ENCODE measurements around the gene CCDC175. TPM values are rescaled to one million over a fixed set of nuclear protein-coding genes. Genes with fewer than 3 reads are reported as not detected.

The CCDC175 gene
- total RNA-seq, 1 experiment from 2014 or later, result not detected

DNA sequence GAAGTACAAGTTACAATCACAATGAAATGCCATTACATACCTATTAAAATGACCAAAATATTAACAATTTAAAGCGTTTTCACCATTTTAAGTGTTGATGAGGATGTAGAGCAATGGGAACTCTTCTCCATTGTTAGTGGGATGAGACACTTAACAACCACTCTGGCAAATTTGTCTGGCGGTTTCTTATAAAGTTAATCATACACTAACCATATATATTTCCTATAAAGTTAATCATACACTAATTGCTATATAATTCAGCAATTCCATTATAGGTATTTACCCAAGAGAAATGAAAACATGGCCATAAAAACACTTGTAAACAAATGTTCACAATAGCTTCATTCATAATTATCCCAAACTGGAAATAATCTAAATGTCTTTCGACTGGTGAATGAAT is 56.4 kb downstream of the CCDC175 start:
- H3K36me3 ChIP-seq (ENCODE audit: control insufficient read depth in 1 of 2, insufficient read depth in 2 of 2, low read length in 2 of 2), result no peaks in the 10 kb centered on the region
- no peak overlapping the region for H3K4me2 ChIP-seq (ENCODE audit: low read length)
- no peak overlapping the region for H3K4me3 ChIP-seq (replicated peaks in 1 of 2; ENCODE audit: low read depth in 1 of 2, low read length in 2 of 2)
- BruUV-seq (replicated peaks), result no TSS peak
- no peaks in the 10 kb centered on the region for H3K9me2 ChIP-seq (ENCODE audit: insufficient read depth)
- H3K79me2 ChIP-seq (ENCODE audit: insufficient read depth, low read length), result no peaks in the 10 kb centered on the region
- H3K27ac ChIP-seq (ENCODE audit: low read depth, low read length), result no peak overlapping the region
- ChIA-PET RAD21 (ENCODE audit: low non-redundant PET in 1 of 2, low total read pairs in 2 of 2, uncharacterized antibody in 2 of 2, unreplicated experiment in 2 of 2) (no interaction called here), POLR2A (no interaction called here), CTCF (no interaction called here)
- TF ChIP-seq, protein P1, sequence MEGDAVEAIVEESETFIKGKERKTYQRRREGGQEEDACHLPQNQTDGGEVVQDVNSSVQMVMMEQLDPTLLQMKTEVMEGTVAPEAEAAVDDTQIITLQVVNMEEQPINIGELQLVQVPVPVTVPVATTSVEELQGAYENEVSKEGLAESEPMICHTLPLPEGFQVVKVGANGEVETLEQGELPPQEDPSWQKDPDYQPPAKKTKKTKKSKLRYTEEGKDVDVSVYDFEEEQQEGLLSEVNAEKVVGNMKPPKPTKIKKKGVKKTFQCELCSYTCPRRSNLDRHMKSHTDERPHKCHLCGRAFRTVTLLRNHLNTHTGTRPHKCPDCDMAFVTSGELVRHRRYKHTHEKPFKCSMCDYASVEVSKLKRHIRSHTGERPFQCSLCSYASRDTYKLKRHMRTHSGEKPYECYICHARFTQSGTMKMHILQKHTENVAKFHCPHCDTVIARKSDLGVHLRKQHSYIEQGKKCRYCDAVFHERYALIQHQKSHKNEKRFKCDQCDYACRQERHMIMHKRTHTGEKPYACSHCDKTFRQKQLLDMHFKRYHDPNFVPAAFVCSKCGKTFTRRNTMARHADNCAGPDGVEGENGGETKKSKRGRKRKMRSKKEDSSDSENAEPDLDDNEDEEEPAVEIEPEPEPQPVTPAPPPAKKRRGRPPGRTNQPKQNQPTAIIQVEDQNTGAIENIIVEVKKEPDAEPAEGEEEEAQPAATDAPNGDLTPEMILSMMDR (IDR thresholded peaks at IDR 0.05 in 2 of 3, conservative IDR thresholded peaks at IDR 0.05 in 1 of 3; ENCODE audit: borderline replicate concordance in 1 of 3, insufficient read depth in 1 of 3, low read depth in 2 of 3, low read length in 2 of 3), result no peak
- TF ChIP-seq SIN3A (IDR thresholded peaks at IDR 0.05; ENCODE audit: low read depth) (no peak), POLR2AphosphoS5 (IDR thresholded peaks at IDR 0.05; ENCODE audit: low read depth, low read length) (no peak), ZFX (IDR thresholded peaks at IDR 0.05) (no peak), CEBPB (IDR thresholded peaks at IDR 0.05; ENCODE audit: low read depth) (no peak), EGR1 (IDR thresholded peaks at IDR 0.05; ENCODE audit: low read depth) (no peak)
- TF ChIP-seq, protein P2, sequence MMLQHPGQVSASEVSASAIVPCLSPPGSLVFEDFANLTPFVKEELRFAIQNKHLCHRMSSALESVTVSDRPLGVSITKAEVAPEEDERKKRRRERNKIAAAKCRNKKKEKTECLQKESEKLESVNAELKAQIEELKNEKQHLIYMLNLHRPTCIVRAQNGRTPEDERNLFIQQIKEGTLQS (IDR thresholded peaks at IDR 0.05), result no peak
- TF ChIP-seq, protein P3, sequence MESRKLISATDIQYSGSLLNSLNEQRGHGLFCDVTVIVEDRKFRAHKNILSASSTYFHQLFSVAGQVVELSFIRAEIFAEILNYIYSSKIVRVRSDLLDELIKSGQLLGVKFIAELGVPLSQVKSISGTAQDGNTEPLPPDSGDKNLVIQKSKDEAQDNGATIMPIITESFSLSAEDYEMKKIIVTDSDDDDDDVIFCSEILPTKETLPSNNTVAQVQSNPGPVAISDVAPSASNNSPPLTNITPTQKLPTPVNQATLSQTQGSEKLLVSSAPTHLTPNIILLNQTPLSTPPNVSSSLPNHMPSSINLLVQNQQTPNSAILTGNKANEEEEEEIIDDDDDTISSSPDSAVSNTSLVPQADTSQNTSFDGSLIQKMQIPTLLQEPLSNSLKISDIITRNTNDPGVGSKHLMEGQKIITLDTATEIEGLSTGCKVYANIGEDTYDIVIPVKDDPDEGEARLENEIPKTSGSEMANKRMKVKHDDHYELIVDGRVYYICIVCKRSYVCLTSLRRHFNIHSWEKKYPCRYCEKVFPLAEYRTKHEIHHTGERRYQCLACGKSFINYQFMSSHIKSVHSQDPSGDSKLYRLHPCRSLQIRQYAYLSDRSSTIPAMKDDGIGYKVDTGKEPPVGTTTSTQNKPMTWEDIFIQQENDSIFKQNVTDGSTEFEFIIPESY (IDR thresholded peaks at IDR 0.05; ENCODE audit: extremely low read depth, insufficient replicate concordance, low read length), result no peak
- TF ChIP-seq, protein P4, sequence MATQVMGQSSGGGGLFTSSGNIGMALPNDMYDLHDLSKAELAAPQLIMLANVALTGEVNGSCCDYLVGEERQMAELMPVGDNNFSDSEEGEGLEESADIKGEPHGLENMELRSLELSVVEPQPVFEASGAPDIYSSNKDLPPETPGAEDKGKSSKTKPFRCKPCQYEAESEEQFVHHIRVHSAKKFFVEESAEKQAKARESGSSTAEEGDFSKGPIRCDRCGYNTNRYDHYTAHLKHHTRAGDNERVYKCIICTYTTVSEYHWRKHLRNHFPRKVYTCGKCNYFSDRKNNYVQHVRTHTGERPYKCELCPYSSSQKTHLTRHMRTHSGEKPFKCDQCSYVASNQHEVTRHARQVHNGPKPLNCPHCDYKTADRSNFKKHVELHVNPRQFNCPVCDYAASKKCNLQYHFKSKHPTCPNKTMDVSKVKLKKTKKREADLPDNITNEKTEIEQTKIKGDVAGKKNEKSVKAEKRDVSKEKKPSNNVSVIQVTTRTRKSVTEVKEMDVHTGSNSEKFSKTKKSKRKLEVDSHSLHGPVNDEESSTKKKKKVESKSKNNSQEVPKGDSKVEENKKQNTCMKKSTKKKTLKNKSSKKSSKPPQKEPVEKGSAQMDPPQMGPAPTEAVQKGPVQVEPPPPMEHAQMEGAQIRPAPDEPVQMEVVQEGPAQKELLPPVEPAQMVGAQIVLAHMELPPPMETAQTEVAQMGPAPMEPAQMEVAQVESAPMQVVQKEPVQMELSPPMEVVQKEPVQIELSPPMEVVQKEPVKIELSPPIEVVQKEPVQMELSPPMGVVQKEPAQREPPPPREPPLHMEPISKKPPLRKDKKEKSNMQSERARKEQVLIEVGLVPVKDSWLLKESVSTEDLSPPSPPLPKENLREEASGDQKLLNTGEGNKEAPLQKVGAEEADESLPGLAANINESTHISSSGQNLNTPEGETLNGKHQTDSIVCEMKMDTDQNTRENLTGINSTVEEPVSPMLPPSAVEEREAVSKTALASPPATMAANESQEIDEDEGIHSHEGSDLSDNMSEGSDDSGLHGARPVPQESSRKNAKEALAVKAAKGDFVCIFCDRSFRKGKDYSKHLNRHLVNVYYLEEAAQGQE (IDR thresholded peaks at IDR 0.05; ENCODE audit: low read depth), result no peak
- no peaks in the 10 kb centered on the region for H3K9me3 ChIP-seq (ENCODE audit: control insufficient read depth in 1 of 2, insufficient read depth in 1 of 2, low read depth in 1 of 2, low read length in 2 of 2)
- intact Hi-C loops (cut with micrococcal nuclease), result no loop called here
- no peaks in the 10 kb centered on the region for H3K27me3 ChIP-seq (ENCODE audit: insufficient read depth, low read length)
- ATAC-seq (no peak), DNase-seq (ENCODE audit: low read depth, low spot score) (no peak)
- no peaks in the 10 kb centered on the region for H4K20me1 ChIP-seq (ENCODE audit: insufficient read depth)
- H3K9ac ChIP-seq (ENCODE audit: low read length), result no peak overlapping the region
- no peak overlapping the region for H2AFZ ChIP-seq (ENCODE audit: low read depth, low read length, poor library complexity, severe bottlenecking)
- H3K4me1 ChIP-seq (ENCODE audit: control insufficient read depth in 1 of 2, insufficient read depth in 2 of 2, low read length in 2 of 2), result no peaks in the 10 kb centered on the region

Measured in HCT116 (cell line).